ACC112 (cell line): ENCODE results near the gene SLIT3.

Experiments used
- H2AFZ ChIP-seq: fragments of 200-600 bp; sonication (generic); one replicate; pipeline ENCODE4 v1.6.0; 2017; ENCODE audit warnings: antibody characterized with exemption, low read length; ENCODE audit not compliant: unreplicated experiment
- H3K27ac ChIP-seq: fragments of 200-600 bp; sonication (generic); 2 replicates; pipeline ENCODE4 v1.5.1; 2014; ENCODE audit warnings: low read depth, mild to moderate bottlenecking, antibody characterized with exemption, low read length, moderate library complexity
- H3K27me3 ChIP-seq: fragments of 200-600 bp; sonication (generic); 2 replicates; pipeline ENCODE4 v1.6.1; 2014; ENCODE audit warnings: mild to moderate bottlenecking, antibody characterized with exemption, low read length, moderate library complexity, mixed read lengths; ENCODE audit not compliant: insufficient read depth
- H3K36me3 ChIP-seq: fragments of 200-600 bp; sonication (generic); 2 replicates; pipeline ENCODE4 v1.6.1; 2016; ENCODE audit warnings: mild to moderate bottlenecking, antibody characterized with exemption, low read length, moderate library complexity, mixed read lengths; ENCODE audit not compliant: insufficient read depth
- H3K4me1 ChIP-seq: fragments of 200-600 bp; sonication (generic); one replicate; pipeline ENCODE4 v1.6.1; 2016; ENCODE audit warnings: low read length, mixed read lengths; ENCODE audit not compliant: insufficient read depth, unreplicated experiment, control insufficient read depth
- H3K4me3 ChIP-seq: fragments of 200-600 bp; sonication (generic); 2 replicates; pipeline ENCODE4 v1.5.1; 2014; ENCODE audit warnings: mild to moderate bottlenecking, low read depth, low read length
- H3K79me2 ChIP-seq: fragments of 200-600 bp; sonication (generic); one replicate; pipeline ENCODE4 v1.6.0; 2016; ENCODE audit warnings: low read length; ENCODE audit not compliant: control insufficient read depth, unreplicated experiment, insufficient read depth

SLIT3 gene

GRCh38 chr5:168934169-168934568, 366.8 kb downstream of the SLIT3 start:
- Histone ChIP-seq H3K27me3 (no peaks in the 10 kb centered on the region), H3K27ac (no peak overlapping the region), H3K36me3 (no peaks in the 10 kb centered on the region), H2AFZ (no peak overlapping the region), H3K79me2 (no peaks in the 10 kb centered on the region), H3K4me1 (peaks cover 24% of the 10 kb centered on the region), H3K4me3 (no peak overlapping the region)

- no peaks in the 10 kb centered on the region for H3K79me2 ChIP-seq
- no peaks in the 10 kb centered on the region for H3K27me3 ChIP-seq
- no peak overlapping the region for H2AFZ ChIP-seq
- H3K4me3 ChIP-seq: no peak overlapping the region
- H3K36me3 ChIP-seq: no peaks in the 10 kb centered on the region
- peak overlapping the region; percentile 92 for H3K27ac ChIP-seq
- H3K4me1 ChIP-seq: peaks cover 24% of the 10 kb centered on the region
Measured at GRCh38 chr5:168932400-168933189, 368.3 kb downstream of the SLIT3 start.

GRCh38 chr5:168931638-168932345, 369.1 kb downstream of the SLIT3 start:
- Histone ChIP-seq H3K79me2 (no peaks in the 10 kb centered on the region), H3K4me1 (peaks cover 24% of the 10 kb centered on the region), H3K27me3 (no peaks in the 10 kb centered on the region), H3K36me3 (no peaks in the 10 kb centered on the region), H2AFZ (peak overlapping the region; percentile 71), H3K4me3 (peak overlapping the region; percentile 32; the same call in 1 of the 2 replicates), H3K27ac (peak overlapping the region; percentile 92)

GRCh38 chr5:168929656-168930055, 371.3 kb downstream of the SLIT3 start:
- Histone ChIP-seq H3K4me1 (peaks cover 21% of the 10 kb centered on the region), H3K4me3 (no peak overlapping the region), H3K27ac (no peak overlapping the region), H3K27me3 (no peaks in the 10 kb centered on the region; the same call in 1 of the 2 replicates), H2AFZ (no peak overlapping the region), H3K79me2 (no peaks in the 10 kb centered on the region), H3K36me3 (no peaks in the 10 kb centered on the region)

- Histone ChIP-seq H3K27ac (no peak overlapping the region), H3K36me3 (no peaks in the 10 kb centered on the region), H2AFZ (no peak overlapping the region), H3K4me1 (no peaks in the 10 kb centered on the region), H3K79me2 (no peaks in the 10 kb centered on the region), H3K4me3 (no peak overlapping the region), H3K27me3 (no peaks in the 10 kb centered on the region; the same call in 1 of the 2 replicates)
Measured at GRCh38 chr5:168925160-168925559, 375.8 kb downstream of the SLIT3 start.

GRCh38 chr5:168921147-168921866, 379.6 kb downstream of the SLIT3 start:
- no peak overlapping the region for H3K4me3 ChIP-seq
- no peaks in the 10 kb centered on the region for H3K79me2 ChIP-seq
- H3K27ac ChIP-seq: no peak overlapping the region
- no peaks in the 10 kb centered on the region for H3K27me3 ChIP-seq
- H3K36me3 ChIP-seq: no peaks in the 10 kb centered on the region
- peaks cover 11% of the 10 kb centered on the region for H3K4me1 ChIP-seq
- no peak overlapping the region for H2AFZ ChIP-seq

GRCh38 chr5:168920019-168920810, 380.7 kb downstream of the SLIT3 start:
- Histone ChIP-seq H3K36me3 (no peaks in the 10 kb centered on the region), H3K4me3 (no peak overlapping the region), H3K4me1 (peaks cover 14% of the 10 kb centered on the region), H3K27ac (no peak overlapping the region), H3K27me3 (no peaks in the 10 kb centered on the region), H3K79me2 (no peaks in the 10 kb centered on the region), H2AFZ (no peak overlapping the region)

- no peak overlapping the region for H3K4me3 ChIP-seq
- H3K36me3 ChIP-seq: no peaks in the 10 kb centered on the region
- H3K27ac ChIP-seq: no peak overlapping the region
- peaks cover 14% of the 10 kb centered on the region for H3K4me1 ChIP-seq
- H3K27me3 ChIP-seq: no peaks in the 10 kb centered on the region
- no peaks in the 10 kb centered on the region for H3K79me2 ChIP-seq
- no peak overlapping the region for H2AFZ ChIP-seq
Measured at GRCh38 chr5:168917947-168918600, 382.9 kb downstream of the SLIT3 start.

GRCh38 chr5:168916852-168917251, 384.1 kb downstream of the SLIT3 start:
- Histone ChIP-seq H3K27ac (peak overlapping the region; percentile 7; the same call in 1 of the 2 replicates), H3K27me3 (no peaks in the 10 kb centered on the region), H3K79me2 (no peaks in the 10 kb centered on the region), H3K4me3 (no peak overlapping the region), H2AFZ (no peak overlapping the region), H3K36me3 (no peaks in the 10 kb centered on the region), H3K4me1 (peaks cover 14% of the 10 kb centered on the region)
